ENCODE results near the gene C11orf16. TPM values are rescaled to one million over a fixed set of nuclear protein-coding genes. Genes with fewer than 3 reads are reported as not detected.

C11orf16 gene
- total RNA-seq, 1 donor from 2014 or later = not detected

GRCh38 chr11:8913961-8914660, 18.6 kb downstream of the C11orf16 start:
- Mint-ChIP-seq H3K4me1 (ENCODE audit: unreplicated experiment) (peaks cover 34% of the 10 kb centered on the region), H3K27me3 (peaks cover 2% of the 10 kb centered on the region), H3K9me3 (no peaks in the 10 kb centered on the region), H3K36me3 (peaks cover 14% of the 10 kb centered on the region), H3K27ac (no peak overlapping the region), H3K4me3 (peak overlapping the region; percentile 73)
- peak; percentile 73 for TF ChIP-seq CTCF (conservative IDR thresholded peaks at IDR 0.05)
- no peak for DNase-seq (ENCODE audit: extremely low spot score, unreplicated experiment)

GRCh38 chr11:8911029-8911823, 21.5 kb downstream of the C11orf16 start, which contains the start of gene AKIP1:
Gene AKIP1 (plus strand): TSS chr11:8911189. CDS start chr11:8911450, 261 bp downstream.
- DNase-seq (ENCODE audit: extremely low spot score, unreplicated experiment) = peak; percentile 98
- Mint-ChIP-seq H3K9me3 (peaks cover 5% of the 10 kb centered on the region), H3K4me3 (peak within 1 kb of the TSS; percentile 98), H3K36me3 (peaks cover 7% of the 10 kb centered on the region), H3K4me1 (ENCODE audit: unreplicated experiment) (peaks cover 39% of the 10 kb centered on the region), H3K27me3 (peaks cover 7% of the 10 kb centered on the region), H3K27ac (peak within 1 kb of the TSS; percentile 87)
- no peak for TF ChIP-seq CTCF (conservative IDR thresholded peaks at IDR 0.05)

- no peak for DNase-seq (ENCODE audit: extremely low spot score, unreplicated experiment)
- H3K4me1 Mint-ChIP-seq (ENCODE audit: unreplicated experiment) = peaks cover 39% of the 10 kb centered on the region
- peak overlapping the region; percentile 98 for H3K4me3 Mint-ChIP-seq
- peak overlapping the region; percentile 87 for H3K27ac Mint-ChIP-seq
- peaks cover 7% of the 10 kb centered on the region for H3K36me3 Mint-ChIP-seq
- no peak for TF ChIP-seq CTCF (conservative IDR thresholded peaks at IDR 0.05)
- peaks cover 5% of the 10 kb centered on the region for H3K9me3 Mint-ChIP-seq
- peaks cover 7% of the 10 kb centered on the region for H3K27me3 Mint-ChIP-seq
These were observed 22.1 kb downstream of the C11orf16 start for GRCh38 chr11:8910649-8911026.

- H3K27me3 Mint-ChIP-seq = peaks cover 7% of the 10 kb centered on the region
- no peaks in the 10 kb centered on the region for H3K36me3 Mint-ChIP-seq
- no peak for DNase-seq (ENCODE audit: extremely low spot score, unreplicated experiment)
- no peak overlapping the region for H3K27ac Mint-ChIP-seq
- peaks cover 5% of the 10 kb centered on the region for H3K9me3 Mint-ChIP-seq
- TF ChIP-seq CTCF (conservative IDR thresholded peaks at IDR 0.05) = no peak
- no peak overlapping the region for H3K4me3 Mint-ChIP-seq
- H3K4me1 Mint-ChIP-seq (ENCODE audit: unreplicated experiment) = peaks cover 21% of the 10 kb centered on the region
These were observed 24.6 kb downstream of the C11orf16 start for GRCh38 chr11:8908099-8908498.

- Mint-ChIP-seq H3K4me1 (ENCODE audit: unreplicated experiment) (peaks cover 18% of the 10 kb centered on the region), H3K27ac (peak overlapping the region; percentile 85), H3K9me3 (peaks cover 9% of the 10 kb centered on the region), H3K36me3 (no peaks in the 10 kb centered on the region), H3K27me3 (peaks cover 7% of the 10 kb centered on the region), H3K4me3 (peak overlapping the region; percentile 51)
- no peak for DNase-seq (ENCODE audit: extremely low spot score, unreplicated experiment)
- no peak for TF ChIP-seq CTCF (conservative IDR thresholded peaks at IDR 0.05)
These were observed 25.6 kb downstream of the C11orf16 start for GRCh38 chr11:8907116-8907515.
